ENCODE data around the gene ZNF326. TPM values are rescaled to one million over a fixed set of nuclear protein-coding genes. Genes with fewer than 3 reads are reported as not detected.
"Not testable (repeated sequence)": the region's sequence is repeated elsewhere in the genome, so short reads cannot be mapped to it uniquely, and the experiment has no call there.

Gene ZNF326
- total RNA-seq, 4 donors from 2014 or later = 11.1 to 19.1 (median 14.5) TPM

DNA sequence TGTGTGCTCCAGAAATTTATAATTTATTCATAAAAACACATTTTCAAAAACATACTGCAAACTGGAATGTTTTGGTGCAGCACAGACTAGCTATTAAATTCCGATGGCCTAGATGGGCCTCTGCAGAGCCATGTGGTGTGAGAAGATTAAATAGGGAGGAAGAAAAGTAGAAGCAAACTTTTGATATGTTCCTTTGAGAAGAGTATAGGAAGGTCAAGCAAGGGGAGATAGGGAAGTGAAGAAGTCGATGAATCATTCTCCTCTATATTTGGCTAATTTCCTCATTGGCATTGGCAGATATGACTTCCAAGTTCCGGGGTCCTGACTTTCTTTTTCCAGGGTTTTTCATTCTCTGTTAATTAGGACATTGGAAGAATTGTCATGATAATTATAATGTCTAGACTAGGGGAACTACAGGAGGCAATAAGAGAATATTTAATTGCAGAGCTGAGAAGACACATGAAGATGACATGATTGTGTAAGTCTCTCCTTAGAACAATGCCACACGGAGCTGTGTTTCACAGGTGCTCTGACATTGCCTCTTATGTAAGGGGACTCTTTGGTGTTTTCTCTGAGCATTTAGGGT is 19.3 kb upstream of the ZNF326 start:
- DNase-seq (ENCODE audit: low spot score) = no peak
- TF ChIP-seq, protein P1, sequence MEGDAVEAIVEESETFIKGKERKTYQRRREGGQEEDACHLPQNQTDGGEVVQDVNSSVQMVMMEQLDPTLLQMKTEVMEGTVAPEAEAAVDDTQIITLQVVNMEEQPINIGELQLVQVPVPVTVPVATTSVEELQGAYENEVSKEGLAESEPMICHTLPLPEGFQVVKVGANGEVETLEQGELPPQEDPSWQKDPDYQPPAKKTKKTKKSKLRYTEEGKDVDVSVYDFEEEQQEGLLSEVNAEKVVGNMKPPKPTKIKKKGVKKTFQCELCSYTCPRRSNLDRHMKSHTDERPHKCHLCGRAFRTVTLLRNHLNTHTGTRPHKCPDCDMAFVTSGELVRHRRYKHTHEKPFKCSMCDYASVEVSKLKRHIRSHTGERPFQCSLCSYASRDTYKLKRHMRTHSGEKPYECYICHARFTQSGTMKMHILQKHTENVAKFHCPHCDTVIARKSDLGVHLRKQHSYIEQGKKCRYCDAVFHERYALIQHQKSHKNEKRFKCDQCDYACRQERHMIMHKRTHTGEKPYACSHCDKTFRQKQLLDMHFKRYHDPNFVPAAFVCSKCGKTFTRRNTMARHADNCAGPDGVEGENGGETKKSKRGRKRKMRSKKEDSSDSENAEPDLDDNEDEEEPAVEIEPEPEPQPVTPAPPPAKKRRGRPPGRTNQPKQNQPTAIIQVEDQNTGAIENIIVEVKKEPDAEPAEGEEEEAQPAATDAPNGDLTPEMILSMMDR (IDR thresholded peaks at IDR 0.05) = no peak
- ATAC-seq (ENCODE audit: low FRiP score) = no peak

DNA sequence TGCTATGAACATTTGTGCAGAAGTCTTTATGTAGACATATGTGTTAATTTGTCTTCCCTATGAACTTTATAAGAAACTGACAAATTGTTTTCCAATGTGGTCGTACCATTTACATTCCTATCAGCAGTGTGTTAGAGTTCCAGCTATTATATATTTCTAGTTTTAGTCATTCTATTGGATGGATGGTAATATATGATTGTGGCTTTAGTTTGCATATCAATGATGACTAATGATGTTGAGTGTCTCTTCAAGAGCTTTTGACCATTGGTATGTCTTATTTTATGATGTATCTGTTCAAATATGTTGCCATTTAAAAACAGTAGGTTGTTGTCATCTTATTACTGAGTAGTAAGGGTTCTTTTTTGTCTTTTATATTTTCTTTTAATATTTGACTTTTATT is 16.2 kb upstream of the ZNF326 start:
- DNase-seq (ENCODE audit: low spot score) (no peak), ATAC-seq (ENCODE audit: low FRiP score) (no peak)
- TF ChIP-seq, protein P1 (IDR thresholded peaks at IDR 0.05) = no peak

DNA sequence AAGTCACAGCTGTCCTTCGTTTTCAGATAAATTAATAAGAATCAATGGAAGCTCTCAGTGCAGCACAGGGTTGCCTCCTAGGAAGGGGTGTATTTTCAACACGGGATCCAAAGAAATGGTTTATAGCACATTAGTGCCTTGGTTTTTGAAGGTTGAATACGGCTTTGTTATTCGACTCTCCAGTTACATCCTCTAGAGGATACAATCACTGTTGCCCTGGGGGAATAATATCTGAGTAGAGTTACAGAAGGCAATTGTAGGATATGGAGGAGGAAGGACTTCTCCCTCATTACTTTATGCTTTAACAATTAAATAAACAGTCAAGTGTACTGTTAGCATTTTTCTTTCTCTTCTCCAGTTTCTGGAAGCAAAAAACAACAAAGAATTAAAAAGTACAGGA is 14.3 kb upstream of the ZNF326 start:
- no peak for ATAC-seq (ENCODE audit: low FRiP score)
- no peak for DNase-seq (ENCODE audit: low spot score)
- TF ChIP-seq, protein P1 (IDR thresholded peaks at IDR 0.05) = no peak

DNA sequence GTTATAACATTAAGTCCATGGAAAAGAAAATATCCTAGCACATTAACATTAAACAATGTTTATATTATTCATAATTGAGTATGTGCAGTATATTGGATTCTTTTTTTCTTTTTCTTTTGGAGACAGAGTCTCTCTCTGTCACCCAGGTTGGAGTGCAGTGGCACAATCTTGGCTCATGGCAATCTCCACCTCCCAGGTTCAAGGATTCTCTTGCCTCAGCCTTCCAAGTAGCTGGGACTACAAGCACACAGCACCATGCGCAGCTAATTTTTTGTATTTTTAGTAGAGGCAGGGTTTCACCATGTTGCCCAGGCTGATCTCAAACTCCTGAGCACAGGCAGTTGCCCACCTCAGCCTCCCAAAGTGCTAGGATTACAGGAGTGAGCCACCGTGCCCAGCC is 12.1 kb upstream of the ZNF326 start:
- not testable (repeated sequence) for ATAC-seq (ENCODE audit: low FRiP score); DNase-seq (ENCODE audit: low spot score)

DNA sequence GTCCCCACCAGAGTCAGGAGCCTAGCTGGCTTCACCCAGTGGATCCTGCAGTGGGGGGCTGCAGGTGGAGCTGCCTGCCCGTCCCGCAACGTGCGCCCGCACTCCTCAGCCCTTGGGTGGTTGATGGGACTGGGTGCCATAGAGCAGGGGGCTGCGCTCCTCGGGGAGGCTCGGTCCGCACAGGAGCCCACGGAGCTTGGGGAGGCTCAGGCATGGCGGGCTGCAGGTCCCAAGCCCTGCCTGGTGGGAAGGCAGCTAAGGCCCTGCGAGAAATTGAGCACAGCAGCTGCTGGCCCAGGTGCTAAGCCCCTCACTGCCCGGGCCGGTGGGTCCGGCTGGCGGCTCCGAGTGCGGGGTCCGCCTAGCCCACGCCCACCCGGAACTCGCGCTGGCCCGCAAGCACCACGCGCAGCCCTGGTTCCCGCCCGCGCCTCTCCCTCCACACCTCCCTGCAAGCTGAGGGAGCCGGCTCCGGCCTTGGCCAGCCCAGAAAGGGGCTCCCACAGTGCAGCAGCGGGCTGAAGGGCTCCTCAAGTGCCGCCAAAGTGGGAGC is 10.3 kb upstream of the ZNF326 start:
- not testable (repeated sequence) for DNase-seq (ENCODE audit: low spot score); ATAC-seq (ENCODE audit: low FRiP score)

DNA sequence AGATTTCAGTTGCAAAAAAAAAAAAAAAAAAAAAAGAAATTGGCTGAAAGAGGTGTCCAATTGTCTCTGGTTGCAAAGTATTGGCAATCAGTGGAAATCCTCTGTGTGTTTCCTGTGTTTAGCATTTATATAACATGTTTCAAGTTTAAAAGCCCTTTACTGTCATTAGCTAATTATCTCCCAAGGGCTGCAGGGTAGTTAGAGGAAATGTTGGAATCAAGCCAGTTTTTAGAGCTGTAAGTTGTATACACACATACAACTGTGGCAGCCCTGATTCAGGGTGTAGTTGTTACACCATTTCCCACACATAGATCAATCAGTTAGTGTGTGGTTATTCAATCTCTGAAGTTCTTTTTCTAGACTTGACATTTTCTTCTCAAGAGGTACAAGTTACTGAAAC is 8.9 kb upstream of the ZNF326 start:
- TF ChIP-seq, protein P1 (IDR thresholded peaks at IDR 0.05) = no peak
- DNase-seq (ENCODE audit: low spot score) = no peak
- ATAC-seq (ENCODE audit: low FRiP score) = no peak

DNA sequence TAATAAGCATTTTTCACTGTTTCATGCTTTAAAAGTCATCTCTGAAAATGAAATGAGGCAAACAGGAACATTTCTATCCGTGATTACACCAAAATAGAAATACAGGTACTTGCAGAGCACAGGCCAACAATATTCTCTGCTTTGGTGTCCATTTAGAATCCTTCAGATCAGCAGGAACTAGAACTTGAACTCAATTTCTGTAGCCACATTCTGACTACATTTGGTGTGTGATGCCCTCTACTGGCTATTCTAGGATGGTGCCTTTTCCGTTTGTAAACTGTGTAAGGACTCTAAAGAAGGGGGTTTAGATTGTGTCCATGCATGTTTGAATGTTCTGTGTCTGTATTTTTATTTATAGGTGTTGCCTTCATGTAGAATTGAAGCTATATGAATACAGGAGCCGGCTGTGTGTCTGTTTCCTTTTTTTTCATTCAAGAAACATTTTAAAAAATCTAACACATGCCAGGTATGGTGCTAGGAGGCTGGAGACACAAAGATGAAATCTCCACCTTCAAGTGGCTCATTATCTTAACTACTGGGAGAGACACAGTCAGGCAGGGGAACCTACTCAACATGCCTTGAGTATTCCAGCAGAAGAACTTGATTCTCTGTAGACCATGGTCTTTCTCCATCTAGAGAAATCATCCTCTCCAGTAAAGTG is 7.6 kb upstream of the ZNF326 start:
- TF ChIP-seq, protein P1 (IDR thresholded peaks at IDR 0.05) = peak in 1 of 3 donors; percentile 32
- DNase-seq (ENCODE audit: low spot score) = no peak
- peak; percentile 85 for ATAC-seq (ENCODE audit: low FRiP score)

DNA sequence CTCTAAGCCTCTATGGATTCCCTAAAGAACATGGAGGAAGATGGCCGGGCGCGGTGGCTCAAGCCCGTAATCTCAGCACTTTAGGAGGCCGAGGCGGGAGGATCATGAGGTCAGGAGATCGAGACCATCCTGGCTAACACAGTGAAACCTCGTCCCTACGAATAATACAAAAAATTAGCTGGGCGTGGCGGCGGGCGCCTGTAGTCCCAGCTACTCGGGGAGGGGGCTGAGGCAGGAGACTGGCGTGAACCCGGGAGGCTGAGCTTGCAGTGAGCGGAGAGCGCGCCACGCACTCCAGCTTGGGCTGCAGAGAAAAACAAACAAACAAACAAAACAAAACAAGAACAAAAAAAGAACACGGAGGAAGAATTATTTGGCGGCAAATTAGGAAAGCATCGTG is 5.8 kb upstream of the ZNF326 start:
- DNase-seq (ENCODE audit: low spot score) (no peak), ATAC-seq (ENCODE audit: low FRiP score) (no peak)
- TF ChIP-seq, protein P1 (IDR thresholded peaks at IDR 0.05) = no peak

Measured in omental fat pad (tissue), 4 donors.